ENCODE data around the gene ANKFN1.

DNA sequence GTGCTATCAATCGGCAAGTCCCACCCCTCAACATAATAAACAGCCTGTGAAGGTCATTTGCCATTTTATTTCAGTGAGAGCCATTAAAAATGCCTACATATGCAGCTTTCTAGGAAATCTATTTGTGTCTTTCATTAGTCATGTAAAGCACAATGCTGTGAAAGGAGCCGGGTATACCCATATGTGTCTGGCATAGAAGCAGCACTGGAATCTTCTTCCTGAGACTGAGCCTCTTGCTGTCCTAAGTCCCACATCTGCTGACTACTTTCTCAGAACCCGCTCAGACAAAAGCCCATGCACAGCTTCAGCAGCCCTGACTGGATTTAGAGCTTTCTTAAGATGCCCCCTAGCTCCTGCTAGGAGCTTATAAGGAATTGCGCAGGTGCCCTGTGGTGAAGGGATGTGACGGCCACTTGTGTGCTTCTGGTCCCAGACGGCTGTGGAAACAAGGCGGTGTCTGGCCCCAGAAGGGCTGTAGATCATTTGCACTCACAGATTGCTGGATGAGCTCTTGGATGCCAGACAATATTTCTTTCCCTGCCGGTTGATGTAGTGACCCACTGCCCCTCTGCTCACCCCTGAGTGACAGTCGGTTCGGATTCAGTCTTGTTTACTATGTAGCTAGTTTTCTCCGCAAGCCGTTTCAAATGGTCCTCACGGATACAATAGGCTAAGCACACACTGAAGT is 172.2 kb downstream of the ANKFN1 start:
- TF ChIP-seq, protein P1, sequence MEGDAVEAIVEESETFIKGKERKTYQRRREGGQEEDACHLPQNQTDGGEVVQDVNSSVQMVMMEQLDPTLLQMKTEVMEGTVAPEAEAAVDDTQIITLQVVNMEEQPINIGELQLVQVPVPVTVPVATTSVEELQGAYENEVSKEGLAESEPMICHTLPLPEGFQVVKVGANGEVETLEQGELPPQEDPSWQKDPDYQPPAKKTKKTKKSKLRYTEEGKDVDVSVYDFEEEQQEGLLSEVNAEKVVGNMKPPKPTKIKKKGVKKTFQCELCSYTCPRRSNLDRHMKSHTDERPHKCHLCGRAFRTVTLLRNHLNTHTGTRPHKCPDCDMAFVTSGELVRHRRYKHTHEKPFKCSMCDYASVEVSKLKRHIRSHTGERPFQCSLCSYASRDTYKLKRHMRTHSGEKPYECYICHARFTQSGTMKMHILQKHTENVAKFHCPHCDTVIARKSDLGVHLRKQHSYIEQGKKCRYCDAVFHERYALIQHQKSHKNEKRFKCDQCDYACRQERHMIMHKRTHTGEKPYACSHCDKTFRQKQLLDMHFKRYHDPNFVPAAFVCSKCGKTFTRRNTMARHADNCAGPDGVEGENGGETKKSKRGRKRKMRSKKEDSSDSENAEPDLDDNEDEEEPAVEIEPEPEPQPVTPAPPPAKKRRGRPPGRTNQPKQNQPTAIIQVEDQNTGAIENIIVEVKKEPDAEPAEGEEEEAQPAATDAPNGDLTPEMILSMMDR (IDR thresholded peaks at IDR 0.05): no peak
- TF ChIP-seq POLR2AphosphoS5 (IDR thresholded peaks at IDR 0.05) (no peak), POLR2A (IDR thresholded peaks at IDR 0.05) (no peak), EP300 (IDR thresholded peaks at IDR 0.05) (no peak)
